Transverse colon (tissue), 4 donors: Measurements from ENCODE around the gene CD163.

Experiments used
- CTCF ChIP-seq, 5 experiments: fragments of 200-600 bp in 3 of 5; fragments of 450-650 bp in 2 of 5; sonication (generic) in 3 of 5; IDR thresholded peaks; 1 replicate in 2 of 5; 2 replicates in 3 of 5; pipeline ENCODE4 v1.5.1; 2016 to 2017; ENCODE audit warnings: antibody characterized with exemption in 5 of 5, inconsistent platforms in 3 of 5, mild to moderate bottlenecking in 2 of 5, moderate library complexity in 1 of 5
- POLR2AphosphoS5 ChIP-seq, 3 donors: sonication (generic); formaldehyde crosslinking; IDR thresholded peaks; one replicate each; pipeline ENCODE4 v1.6.1; 2016; ENCODE audit warnings: antibody characterized with exemption in 3 of 3

GRCh38 chr12:7499636-7500035, 3.9 kb downstream of the CD163 start:
- TF ChIP-seq POLR2AphosphoS5 (IDR thresholded peaks at IDR 0.05) (no peak), CTCF (IDR thresholded peaks at IDR 0.05) (no peak)
